H1 (cell line): ENCODE measurements around the gene TMEM134. TPM values are rescaled to one million over a fixed set of nuclear protein-coding genes. Genes with fewer than 3 reads are reported as not detected.

Source experiments
- CTCF ChIA-PET: fragments of 300-600 bp; sonication (Branson Sonifier 250); formaldehyde crosslinking; loops from one replicate; lab custom pipeline; 2021; ENCODE audit not compliant: partially characterized antibody; lab: Charles Lee
- POLR2A ChIA-PET: fragments of 300-600 bp; sonication (Branson Sonifier 250); formaldehyde crosslinking; loops from one replicate; lab custom pipeline; 2021; ENCODE audit warnings: inconsistent platforms; ENCODE audit not compliant: partially characterized antibody; lab: Charles Lee
- DNase-seq, 2 experiments: peaks; one replicate each; pipeline versions ENCODE4 v3.0.0 to v3.0.0-alpha.2; 2010 to 2022; ENCODE audit warnings: low spot score in 2 of 2, low read depth in 1 of 2, mixed read lengths in 1 of 2
- FAIRE-seq: peaks from 2 replicates; lab custom pipeline; 2011; peaks lifted over from hg19 to GRCh38; lab: Jason Lieb, UNC
- H2AFZ ChIP-seq: 2 replicates; pipeline ENCODE4 v1.8.1; 2012; ENCODE audit warnings: low read length, inconsistent platforms
- H2AK5ac ChIP-seq: 2 replicates; pipeline ENCODE4 v1.6.1; 2013; ENCODE audit warnings: low read depth, low read length
- H2BK120ac ChIP-seq: replicated peaks from 2 replicates; pipeline ENCODE3; 2013; ENCODE audit warnings: low read depth, low read length, inconsistent platforms
- H2BK12ac ChIP-seq: 2 replicates; pipeline ENCODE4 v1.6.1; 2013; ENCODE audit warnings: low read depth, low read length
- H2BK15ac ChIP-seq: 2 replicates; pipeline ENCODE4 v1.6.1; 2013; ENCODE audit warnings: low read length
- H2BK20ac ChIP-seq: 2 replicates; pipeline ENCODE4 v1.6.1; 2013; ENCODE audit warnings: low read length
- H2BK5ac ChIP-seq: 2 replicates; pipeline ENCODE4 v1.6.1; 2013; ENCODE audit warnings: low read depth, low read length
- H3K14ac ChIP-seq: 2 replicates; pipeline ENCODE4 v1.6.1; 2013; ENCODE audit warnings: inconsistent platforms; ENCODE audit not compliant: insufficient read length
- H3K18ac ChIP-seq: 2 replicates; pipeline ENCODE4 v1.6.1; 2013; ENCODE audit warnings: low read length; ENCODE audit errors: extremely low read depth
- H3K23ac ChIP-seq: 2 replicates; pipeline ENCODE4 v1.6.1; 2013; ENCODE audit warnings: inconsistent platforms; ENCODE audit not compliant: insufficient read length
- H3K23me2 ChIP-seq: 2 replicates; pipeline ENCODE4 v1.6.1; 2013; ENCODE audit warnings: low read depth, low read length
- H3K27ac ChIP-seq: 2 replicates; pipeline ENCODE4 v1.6.1; 2011; ENCODE audit warnings: low read depth, low read length, inconsistent platforms
- H3K27me3 ChIP-seq, 4 experiments: replicated peaks in 1 of 4; 1 replicate in 1 of 4; 2 replicates in 3 of 4; pipeline versions ENCODE4 v1.6.1 to v1.8.1; 2011 to 2013; ENCODE audit warnings: low read length in 3 of 4, mild to moderate bottlenecking in 3 of 4, inconsistent platforms in 2 of 4, mixed read lengths in 2 of 4, moderate library complexity in 1 of 4; ENCODE audit not compliant: control insufficient read depth in 3 of 4, insufficient read depth in 3 of 4; ENCODE audit errors: extremely low read depth in 1 of 4
- H3K36me3 ChIP-seq, 4 experiments: 2 replicates each; pipeline versions ENCODE4 v1.6.1 to v1.8.1; 2011 to 2013; ENCODE audit warnings: mild to moderate bottlenecking in 4 of 4, low read length in 3 of 4, moderate library complexity in 2 of 4, control low read depth in 1 of 4, inconsistent platforms in 1 of 4; ENCODE audit not compliant: insufficient read depth in 4 of 4, control insufficient read depth in 2 of 4
- H3K4ac ChIP-seq: replicated peaks from 2 replicates; pipeline ENCODE3; 2013; ENCODE audit warnings: low read length, low read depth, mixed read lengths, inconsistent platforms; ENCODE audit not compliant: insufficient read length
- H3K4me1 ChIP-seq, 4 experiments: replicated peaks in 1 of 4; 1 replicate in 1 of 4; 2 replicates in 3 of 4; pipeline versions ENCODE4 v1.6.1 to v1.8.1; 2011 to 2013; ENCODE audit warnings: low read length in 3 of 4, inconsistent platforms in 2 of 4, mixed read lengths in 1 of 4; ENCODE audit not compliant: insufficient read depth in 4 of 4, control insufficient read depth in 3 of 4
- H3K4me2 ChIP-seq, 2 experiments: 2 replicates each; pipeline versions ENCODE4 v1.6.1 to v1.8.1; 2011 to 2013; ENCODE audit warnings: low read depth in 2 of 2, low read length in 2 of 2, control low read depth in 1 of 2, inconsistent platforms in 1 of 2, mild to moderate bottlenecking in 1 of 2; ENCODE audit not compliant: insufficient read depth in 1 of 2
- H3K4me3 ChIP-seq, 4 experiments: fragments of 200-600, 300-600 bp in 1 of 4; sonication (generic), shearing (Covaris generic), sonication (Bioruptor Twin) in 1 of 4; 2 replicates each; pipeline versions ENCODE4 v1.5.1 to v1.8.1; 2011 to 2016; ENCODE audit warnings: low read length in 4 of 4, low read depth in 3 of 4, control low read depth in 2 of 4, inconsistent platforms in 2 of 4, mild to moderate bottlenecking in 2 of 4, mixed read lengths in 1 of 4, moderate library complexity in 1 of 4; ENCODE audit not compliant: insufficient read depth in 2 of 4; ENCODE audit errors: extremely low read depth in 1 of 4
- H3K56ac ChIP-seq: replicated peaks from 2 replicates; pipeline ENCODE3; 2013; ENCODE audit warnings: low read depth, mild to moderate bottlenecking, mixed read lengths, low read length, inconsistent platforms; ENCODE audit not compliant: insufficient read length
- H3K79me1 ChIP-seq: 2 replicates; pipeline ENCODE4 v1.6.1; 2013; ENCODE audit warnings: low read depth, low read length, control low read depth
- H3K79me2 ChIP-seq, 2 experiments: 2 replicates each; pipeline versions ENCODE4 v1.6.1 to v1.8.1; 2012 to 2013; ENCODE audit warnings: low read length in 2 of 2, mild to moderate bottlenecking in 2 of 2, inconsistent platforms in 1 of 2; ENCODE audit not compliant: insufficient read depth in 2 of 2, control insufficient read depth in 1 of 2
- H3K9ac ChIP-seq, 4 experiments: replicated peaks in 1 of 4; 1 replicate in 1 of 4; 2 replicates in 3 of 4; pipeline versions ENCODE4 v1.6.1 to v1.8.1; 2011 to 2013; ENCODE audit warnings: low read depth in 3 of 4, low read length in 3 of 4, control low read depth in 2 of 4, mild to moderate bottlenecking in 2 of 4, moderate library complexity in 2 of 4, inconsistent platforms in 1 of 4; ENCODE audit errors: extremely low read depth in 1 of 4
- H3K9me3 ChIP-seq, 2 experiments: 2 replicates each; pipeline versions ENCODE4 v1.6.1 to v1.8.1; 2012 to 2013; ENCODE audit warnings: mild to moderate bottlenecking in 2 of 2, moderate library complexity in 2 of 2, control low read depth in 1 of 2, inconsistent platforms in 1 of 2, low read depth in 1 of 2, low read length in 1 of 2, mixed read lengths in 1 of 2; ENCODE audit not compliant: insufficient read depth in 2 of 2
- H4K20me1 ChIP-seq, 2 experiments: replicated peaks in 1 of 2; 2 replicates each; pipeline versions ENCODE3 to v1.8.1; 2011 to 2013; ENCODE audit warnings: inconsistent platforms in 2 of 2, low read length in 2 of 2, mild to moderate bottlenecking in 1 of 2; ENCODE audit not compliant: insufficient read depth in 2 of 2, control insufficient read depth in 1 of 2
- H4K5ac ChIP-seq: 2 replicates; pipeline ENCODE4 v1.6.1; 2013; ENCODE audit warnings: low read length, low read depth, mixed read lengths, inconsistent platforms; ENCODE audit not compliant: insufficient read length
- H4K8ac ChIP-seq: 2 replicates; pipeline ENCODE4 v1.8.0; 2013; ENCODE audit warnings: mild to moderate bottlenecking, moderate library complexity, low read length, inconsistent platforms; ENCODE audit not compliant: insufficient read depth; ENCODE audit errors: extremely low read depth
- H4K91ac ChIP-seq: replicated peaks from 2 replicates; pipeline ENCODE3; 2013; ENCODE audit warnings: low read length, mixed read lengths, inconsistent platforms; ENCODE audit not compliant: insufficient read length
- BACH1 ChIP-seq: IDR thresholded peaks from 2 replicates; pipeline ENCODE4 v1.6.1; 2012; ENCODE audit warnings: low read length, improper control_type of control experiment
- BRCA1 ChIP-seq: IDR thresholded peaks from 2 replicates; pipeline ENCODE4 v1.6.1; 2012; ENCODE audit warnings: low read depth, low read length, improper control_type of control experiment
- CEBPB ChIP-seq: IDR thresholded peaks from 2 replicates; pipeline ENCODE4 v1.6.1; 2012; ENCODE audit warnings: low read depth, low read length
- JUN ChIP-seq: IDR thresholded peaks from 2 replicates; pipeline ENCODE4 v1.6.1; 2011; ENCODE audit warnings: low read depth, mild to moderate bottlenecking, improper control_type of control experiment, low read length
- NANOG ChIP-seq: IDR thresholded peaks from 2 replicates; pipeline ENCODE4 v1.6.1; 2011; ENCODE audit warnings: low read length, low read depth, mild to moderate bottlenecking, inconsistent platforms; ENCODE audit not compliant: insufficient read depth, poor library complexity, severe bottlenecking
- RFX5 ChIP-seq: IDR thresholded peaks from 2 replicates; pipeline ENCODE4 v1.6.1; 2011; ENCODE audit warnings: low read depth, low read length, improper control_type of control experiment, borderline replicate concordance
- SIRT6 ChIP-seq: IDR thresholded peaks from one replicate; pipeline ENCODE4 v1.7.1; 2012; ENCODE audit warnings: low read length, inconsistent platforms
- SP1 ChIP-seq: IDR thresholded peaks from 2 replicates; pipeline ENCODE4 v1.6.1; 2011; ENCODE audit warnings: low read depth, low read length
- TAF7 ChIP-seq: optimal IDR thresholded peaks from 2 replicates; pipeline ENCODE3; 2011; ENCODE audit warnings: low read depth, mild to moderate bottlenecking, inconsistent platforms, low read length, moderate library complexity, borderline replicate concordance
- WGBS, 2 experiments: shearing (Covaris generic) in 1 of 2; methylation state at CpG; one replicate each; pipeline versions ENCODE4 v1.1.6 to v1.1.7; 2013 to 2015; ENCODE audit warnings: low lambda C conversion rate in 2 of 2, mixed read lengths in 2 of 2, inconsistent platforms in 1 of 2, low coverage in 1 of 2, missing lambda C conversion rate in 1 of 2; ENCODE audit not compliant: insufficient replicate concordance in 2 of 2, insufficient coverage in 1 of 2, insufficient read length in 1 of 2; ENCODE audit errors: extremely low coverage in 1 of 2, missing lambda C conversion rate in 1 of 2; 5-methylcytosine and 5-hydroxymethylcytosine counted together
- polyA plus RNA-seq, 7 experiments: library from polyadenylated mRNA; depleted of rRNA in 3 of 7; stranded (reverse) in 5 of 7; unstranded in 2 of 7; fragments of >200 nt in 5 of 7; fragments of 200-250 nt in 2 of 7; gene quantifications; 1 replicate in 5 of 7; 2 replicates in 1 of 7; 4 replicates in 1 of 7; pipeline versions ENCODE4 v1.2.1 to v1.2.3, GENCODE V29; 2011 to 2013; ENCODE audit warnings: missing spikeins in 2 of 7, mixed read lengths in 2 of 7
- total RNA-seq: library from RNA; stranded (reverse); fragmentation: NEBNext Ultra II Directional; extraction: Animal tissue kit (Norgen Biotek cat#: 25700); gene quantifications from 2 replicates; pipeline ENCODE4 v1.2.1, GENCODE V29; 2021

TMEM134 gene
- total and polyA plus RNA-seq, 2 of the 8 experiments (the other 6 are each of a cell fraction or from before 2014, with no cell fraction given), result 32.4 to 229 TPM

DNA sequence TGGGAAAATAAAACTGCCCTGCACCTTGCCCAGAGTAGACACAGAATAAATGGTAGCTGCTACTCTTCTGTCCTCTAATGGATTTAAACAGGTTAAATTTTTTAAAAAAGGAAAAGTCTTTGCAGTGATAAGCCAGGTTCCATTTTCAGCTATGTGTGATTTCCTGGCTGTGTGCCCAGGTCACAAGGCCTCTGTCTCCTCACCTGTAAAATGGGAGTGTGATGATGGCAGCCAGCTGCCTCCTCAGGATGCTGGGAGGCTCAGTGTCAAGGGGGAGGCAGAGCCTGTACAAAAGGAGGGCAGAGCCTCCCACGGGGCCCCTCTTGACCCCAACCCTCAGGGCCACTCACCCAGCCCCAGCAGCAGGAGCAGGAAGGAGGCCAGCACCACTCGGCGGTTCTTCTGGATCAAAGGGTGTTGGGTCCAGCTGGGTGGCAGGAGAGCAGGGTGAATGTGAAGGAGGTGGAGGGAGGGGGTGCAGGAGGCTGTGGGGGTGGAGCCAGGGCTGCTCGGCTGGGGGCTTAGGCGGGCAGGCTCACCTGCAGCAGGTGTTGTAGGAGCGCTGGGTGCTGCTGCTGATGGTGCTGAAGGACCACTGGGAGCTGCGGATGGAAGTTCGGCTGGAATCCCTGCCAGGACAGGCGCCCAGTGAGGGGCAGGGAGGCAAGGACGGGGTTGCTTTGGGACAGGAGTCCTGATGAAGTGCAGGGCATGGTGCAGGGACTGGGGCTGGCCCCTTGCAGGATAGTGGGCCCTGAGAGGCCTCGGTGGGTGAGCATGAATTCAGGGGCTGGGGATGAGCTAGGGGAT, 1.9 kb downstream of the TMEM134 start:
- Histone ChIP-seq H3K56ac (no peak overlapping the region), H2BK5ac (no peak overlapping the region), H3K23ac (no peak overlapping the region), H3K27me3 (no peaks in the 10 kb centered on the region), H4K91ac (no peak overlapping the region), H2AK5ac (no peak overlapping the region), H3K4me3 (peak overlapping the region in 1 of 4 experiments; percentile 90; a peak in 2 of 8 replicates), H3K27ac (no peak overlapping the region), H2BK120ac (no peak overlapping the region), H3K36me3 (no peaks in the 10 kb centered on the region), H3K9me3 (no peaks in the 10 kb centered on the region), H3K9ac (no peak overlapping the region), H2BK12ac (no peak overlapping the region), H3K4me2 (peak overlapping the region; percentile 81 to 86; a peak in 3 of 4 replicates), H3K14ac (no peak overlapping the region), H4K5ac (no peak overlapping the region), H2BK20ac (no peak overlapping the region), H4K8ac (no peak overlapping the region; the same call in 1 of the 2 replicates), H2BK15ac (no peak overlapping the region), H3K4me1 (peaks cover 2 to 14% (median 6%) of the 10 kb centered on the region in 4 experiments; a peak in 6 of 7 replicates), H3K4ac (no peak overlapping the region), H3K79me1 (peaks cover 2% of the 10 kb centered on the region), H4K20me1 (peaks cover 0 to 3% of the 10 kb centered on the region in 2 experiments), H2AFZ (no peak overlapping the region), H3K79me2 (peaks cover 0 to 3% of the 10 kb centered on the region in 2 experiments; a peak in 2 of 4 replicates), H3K18ac (no peak overlapping the region), H3K23me2 (peaks cover 6% of the 10 kb centered on the region)
- whole genome bisulfite sequencing, 2 experiments, result 88% methylated on average over 8 of the region's 11 CpGs; no CpG with 5 or more reads in 1 of the 2 experiments
- DNase-seq (no peak), FAIRE-seq (no peak)
- POLR2A ChIA-PET, result interaction anchor here (0.6 to 4.6 kb wide), 18 partner anchors 9 to 295 kb away, joined by 3 to 36 read pairs (median 6); partner anchors contain the start of genes CABP4, CARNS1, CORO1B and GPR152
- CTCF ChIA-PET, result interaction anchor here (0.6 to 2.3 kb wide), 12 partner anchors 8 to 297 kb away, joined by 3 to 15 read pairs (median 4); partner anchors contain the start of genes CARNS1, CORO1B and PPP1CA
- TF ChIP-seq JUN (no peak), NANOG (no peak), BACH1 (no peak), BRCA1 (no peak), CEBPB (no peak), SP1 (no peak), SIRT6 (no peak), TAF7 (no peak), RFX5 (no peak)
